ENCODE data around the gene NEK3. TPM values are rescaled to one million over a fixed set of nuclear protein-coding genes. Genes with fewer than 3 reads are reported as not detected.

NEK3 gene
- total RNA-seq, 1 experiment from 2014 or later, result 12.0 TPM

GRCh38 chr13:52147225-52147624, 12.2 kb downstream of the NEK3 start:
- no peak for TF ChIP-seq TCF7L2 (IDR thresholded peaks at IDR 0.05; ENCODE audit: low read depth, low read length)
- no peak for TF ChIP-seq REST (IDR thresholded peaks at IDR 0.05; ENCODE audit: insufficient read depth in 1 of 2, low read depth in 2 of 2, low read length in 1 of 2)
- TF ChIP-seq POLR2AphosphoS5 (IDR thresholded peaks at IDR 0.05; ENCODE audit: low read depth, low read length), result no peak

GRCh38 chr13:52141299-52141698, 18.1 kb downstream of the NEK3 start:
- POLR2A ChIA-PET, result interaction anchor here (0.5 kb wide), 1 partner anchor 147 kb away, joined by 3 read pairs; no protein-coding TSS in a partner anchor
- no peaks in the 10 kb centered on the region for H3K4me1 ChIP-seq (ENCODE audit: control insufficient read depth, insufficient read depth, low read length)
- in situ Hi-C loops (cut with HindIII; ENCODE audit: low pct_unique_long_range_greater_than_20kb, low sequenced_read_pairs), result no loop called here

More at GRCh38 chr13:52147225-52147624, 12.2 kb downstream of the NEK3 start:
- ChIA-PET POLR2A (no interaction called here), CTCF (no interaction called here)
- ATAC-seq (no peak), DNase-seq (ENCODE audit: low read depth, low spot score) (no peak)
- in situ Hi-C loops (cut with HindIII; ENCODE audit: low pct_unique_long_range_greater_than_20kb, low sequenced_read_pairs) (no loop called here), intact Hi-C loops (cut with micrococcal nuclease; ENCODE audit: unreplicated experiment) (no loop called here)
- no TSS peak for BruUV-seq (replicated peaks)
- no peaks in the 10 kb centered on the region for H3K4me1 ChIP-seq (ENCODE audit: control insufficient read depth, insufficient read depth, low read length)
- no peak overlapping the region for H3K4me3 ChIP-seq (ENCODE audit: low read depth in 2 of 2, low read length in 2 of 2)
- no peaks in the 10 kb centered on the region for H3K27me3 ChIP-seq (ENCODE audit: control insufficient read depth, insufficient read depth, low read length)
- H3K36me3 ChIP-seq (ENCODE audit: control insufficient read depth, insufficient read depth, low read length), result 0 out of 2 replicates have a peak, but pooled peaks cover 2% of the 10 kb centered on the region
- H3K27ac ChIP-seq (ENCODE audit: low read length), result no peak overlapping the region
- no peaks in the 10 kb centered on the region for H3K9me3 ChIP-seq (ENCODE audit: control insufficient read depth, insufficient read depth, low read depth, low read length)

More at GRCh38 chr13:52141299-52141698, 18.1 kb downstream of the NEK3 start:
- CTCF ChIA-PET, result no interaction called here
- H3K36me3 ChIP-seq (ENCODE audit: control insufficient read depth, insufficient read depth, low read length), result no peaks in the 10 kb centered on the region
- no TSS peak for BruUV-seq (replicated peaks)
- no peak for DNase-seq (ENCODE audit: low read depth, low spot score)
- no peak for TF ChIP-seq SIN3A (IDR thresholded peaks at IDR 0.05; ENCODE audit: borderline replicate concordance, insufficient read depth, low read depth, low read length)
- TF ChIP-seq TCF7L2 (IDR thresholded peaks at IDR 0.05; ENCODE audit: low read depth, low read length), result no peak
- no peak for TF ChIP-seq CTCF (IDR thresholded peaks at IDR 0.05)
- no peak for TF ChIP-seq REST (IDR thresholded peaks at IDR 0.05; ENCODE audit: insufficient read depth in 1 of 2, low read depth in 2 of 2, low read length in 1 of 2)
- TF ChIP-seq POLR2AphosphoS5 (IDR thresholded peaks at IDR 0.05; ENCODE audit: low read depth, low read length), result no peak
- intact Hi-C loops (cut with micrococcal nuclease; ENCODE audit: unreplicated experiment), result no loop called here
- no peaks in the 10 kb centered on the region for H3K9me3 ChIP-seq (ENCODE audit: control insufficient read depth, insufficient read depth, low read depth, low read length)
- H3K27ac ChIP-seq (ENCODE audit: low read length), result no peak overlapping the region
- ATAC-seq, result no peak
- no peak overlapping the region for H3K4me3 ChIP-seq (ENCODE audit: low read depth in 2 of 2, low read length in 2 of 2)
- no peaks in the 10 kb centered on the region for H3K27me3 ChIP-seq (ENCODE audit: control insufficient read depth, insufficient read depth, low read length)
